K562 (cell line): ENCODE data around the gene SRP54. TPM values are rescaled to one million over a fixed set of nuclear protein-coding genes. Genes with fewer than 3 reads are reported as not detected.

ENCODE experiments used
- ATAC-seq: fragments of 200-7000 bp; cut with Tn5 transposase; 3 replicates; pipeline ENCODE4 v1.9.1; 2020; ENCODE audit warnings: moderate library complexity
- BruUV-seq: library from RNA; stranded (reverse); fragments of 400-500 nt; replicated peaks from 2 replicates; lab custom pipeline; 2021; lab: Mats Ljungman, UMichigan
- CTCF ChIA-PET: fragments of 300-600 bp; formaldehyde crosslinking; extraction: SDS; loops from one replicate; lab custom pipeline; 2021; ENCODE audit warnings: low intra/inter-chr PET ratio; lab: Yijun Ruan, JAX
- POLR2A ChIA-PET: fragments of 300-600, 350-650 bp; sonication (Branson Sonifier 250); formaldehyde crosslinking; extraction: SDS; loops from one replicate; lab custom pipeline; 2021; ENCODE audit warnings: antibody characterized with exemption, inconsistent platforms; lab: Yijun Ruan, JAX
- DNase-seq, 4 experiments: peaks; one replicate each; pipeline versions ENCODE4 v3.0.0 to v3.0.0-alpha.2; 2011 to 2018; ENCODE audit warnings: low spot score in 3 of 4, mixed read lengths in 3 of 4; ENCODE audit errors: extremely low read depth in 1 of 4
- FAIRE-seq: peaks from 2 replicates; lab custom pipeline; 2011; peaks lifted over from hg19 to GRCh38; lab: Jason Lieb, UNC
- H2AFZ ChIP-seq: 2 replicates; pipeline ENCODE4 v1.6.0; 2011; ENCODE audit warnings: low read depth, low read length, control low read depth, inconsistent platforms
- H3K27ac ChIP-seq: fragments of 200-600 bp; 3 replicates; pipeline ENCODE4 v1.8.0; 2011; ENCODE audit warnings: low read depth, mild to moderate bottlenecking, control low read depth, inconsistent platforms, low read length, moderate library complexity, mixed read lengths; ENCODE audit errors: extremely low read depth
- H3K27me3 ChIP-seq, 2 experiments: fragments of 300-600 bp in 1 of 2; 2 replicates in 1 of 2; 3 replicates in 1 of 2; pipeline versions ENCODE4 v1.6.0 to v1.8.0; 2011; ENCODE audit warnings: inconsistent platforms in 2 of 2, low read length in 2 of 2, mild to moderate bottlenecking in 1 of 2, mixed read lengths in 1 of 2, moderate library complexity in 1 of 2; ENCODE audit not compliant: control insufficient read depth in 2 of 2, insufficient read depth in 2 of 2
- H3K36me3 ChIP-seq: fragments of 300-600 bp; 3 replicates; pipeline ENCODE4 v1.8.0; 2011; ENCODE audit warnings: mild to moderate bottlenecking, low read length, inconsistent platforms; ENCODE audit not compliant: control insufficient read depth, insufficient read depth
- H3K4me1 ChIP-seq, 2 experiments: fragments of 200-600 bp in 1 of 2; replicated peaks in 1 of 2; 2 replicates in 1 of 2; 3 replicates in 1 of 2; pipeline versions ENCODE4 v1.5.1 to v1.8.0; 2011; ENCODE audit warnings: inconsistent platforms in 2 of 2, low read length in 2 of 2, mild to moderate bottlenecking in 1 of 2, mixed read lengths in 1 of 2, moderate library complexity in 1 of 2; ENCODE audit not compliant: control insufficient read depth in 2 of 2, insufficient read depth in 2 of 2
- H3K4me2 ChIP-seq: 2 replicates; pipeline ENCODE4 v1.6.1; 2011; ENCODE audit warnings: low read length, control low read depth, inconsistent platforms, mixed read lengths; ENCODE audit not compliant: insufficient read depth
- H3K4me3 ChIP-seq: fragments of 200-600 bp; sonication (generic), shearing (Covaris generic); 2 replicates; pipeline ENCODE4 v1.5.1; 2016; ENCODE audit warnings: control low read depth, inconsistent platforms
- H3K79me2 ChIP-seq: fragments of 200-600 bp; 3 replicates; pipeline ENCODE4 v1.8.0; 2011; ENCODE audit warnings: low read length, inconsistent platforms; ENCODE audit not compliant: control insufficient read depth, insufficient read depth
- H3K9ac ChIP-seq, 2 experiments: 2 replicates each; pipeline versions ENCODE4 v1.6.0 to v1.6.1; 2011; ENCODE audit warnings: low read depth in 2 of 2, low read length in 2 of 2, control low read depth in 1 of 2, inconsistent platforms in 1 of 2, mild to moderate bottlenecking in 1 of 2, mixed read lengths in 1 of 2; ENCODE audit not compliant: insufficient read depth in 1 of 2
- H3K9me1 ChIP-seq: one replicate; pipeline ENCODE4 v1.6.0; 2011; ENCODE audit warnings: inconsistent platforms, mild to moderate bottlenecking, low read length, moderate library complexity; ENCODE audit not compliant: control insufficient read depth, insufficient read depth
- H3K9me3 ChIP-seq: replicated peaks from 2 replicates; pipeline ENCODE4 v1.5.1; 2011; ENCODE audit warnings: low read depth, low read length, inconsistent platforms; ENCODE audit not compliant: control insufficient read depth, insufficient read depth
- H4K20me1 ChIP-seq: replicated peaks from 2 replicates; pipeline ENCODE4 v1.6.1; 2011; ENCODE audit warnings: low read length, inconsistent platforms, mixed read lengths; ENCODE audit not compliant: control insufficient read depth, insufficient read depth
- CEBPB ChIP-seq: fragments of 450-650 bp; IDR thresholded peaks from 2 replicates; pipeline ENCODE4 v1.6.1; 2016; ENCODE audit warnings: missing genetic modification characterization, missing compliant biosample characterization
- CEBPG ChIP-seq, 3 experiments: fragments of 200-800 bp in 1 of 3; sonication (Bioruptor generic) in 1 of 3; sonication (generic) in 1 of 3; formaldehyde crosslinking in 1 of 3; IDR thresholded peaks in 2 of 3; conservative IDR thresholded peaks in 1 of 3; 2 replicates each; pipeline versions ENCODE4 v1.6.1 to v1.8.0; 2016 to 2022; ENCODE audit warnings: missing compliant biosample characterization in 2 of 3, missing genetic modification characterization in 2 of 3, mild to moderate bottlenecking in 1 of 3, missing genetic modification reagents in 1 of 3
- NCOA4 ChIP-seq: fragments of 450-650 bp; IDR thresholded peaks from 2 replicates; pipeline ENCODE4 v1.6.1; 2018; ENCODE audit warnings: mild to moderate bottlenecking; ENCODE audit not compliant: partially characterized antibody
- POLR3G ChIP-seq: IDR thresholded peaks from 2 replicates; pipeline ENCODE4 v1.6.1; 2011; ENCODE audit not compliant: insufficient read length, insufficient replicate concordance; ENCODE audit errors: extremely low read depth
- TAL1 ChIP-seq: fragments of 450-650 bp; IDR thresholded peaks from 2 replicates; pipeline ENCODE4 v1.6.1; 2016; ENCODE audit warnings: mild to moderate bottlenecking
- TGIF2 ChIP-seq: sonication (generic); formaldehyde crosslinking; IDR thresholded peaks from 2 replicates; pipeline ENCODE4 v1.8.1; 2022; ENCODE audit warnings: mild to moderate bottlenecking, missing genetic modification reagents, moderate library complexity
- XRCC3 ChIP-seq: fragments of 450-650 bp; IDR thresholded peaks from 2 replicates; pipeline ENCODE4 v1.6.1; 2017; ENCODE audit warnings: mild to moderate bottlenecking, moderate library complexity
- ZBTB1 ChIP-seq: sonication (generic); formaldehyde crosslinking; IDR thresholded peaks from 2 replicates; pipeline ENCODE4 v1.8.1; 2023; ENCODE audit warnings: missing genetic modification reagents, low read depth, mild to moderate bottlenecking, borderline replicate concordance
- ZNF224 ChIP-seq: sonication (generic); formaldehyde crosslinking; IDR thresholded peaks from 2 replicates; pipeline ENCODE4 v1.8.0; 2022; ENCODE audit warnings: mild to moderate bottlenecking, missing genetic modification reagents
- ZNF583 ChIP-seq: fragments of 250-450 bp; sonication (Bioruptor Pico); IDR thresholded peaks from 2 replicates; pipeline ENCODE4 v1.4.0; 2020
- ZNF699 ChIP-seq: fragments of 250-450 bp; sonication (Bioruptor Pico); IDR thresholded peaks from 2 replicates; pipeline ENCODE4 v1.8.0; 2021; ENCODE audit warnings: mild to moderate bottlenecking, moderate library complexity; ENCODE audit not compliant: insufficient replicate concordance
- ZSCAN32 ChIP-seq: fragments of 450-650 bp; formaldehyde crosslinking; IDR thresholded peaks from 2 replicates; pipeline ENCODE4 v1.4.0; 2020; ENCODE audit warnings: mild to moderate bottlenecking, moderate library complexity
- WGBS: fragments of 100-300 bp; shearing (Covaris generic); methylation state at CpG from one replicate; pipeline ENCODE4 v1.1.6; 2016; ENCODE audit warnings: low coverage, mixed read lengths; ENCODE audit not compliant: insufficient coverage; ENCODE audit errors: missing lambda C conversion rate; 5-methylcytosine and 5-hydroxymethylcytosine counted together
- in situ Hi-C: fragments of 300-500 bp; cut with MboI; formaldehyde crosslinking; loops from 4 replicates; pipeline ENCODE4 v1.15.0; 2018; ENCODE audit warnings: inconsistent platforms, mixed read lengths
- intact Hi-C: fragments of 100-400 bp; cut with micrococcal nuclease; formaldehyde crosslinking; loops from 2 replicates; pipeline ENCODE4 v1.14.2; 2022
- polyA plus RNA-seq, 8 experiments: library from polyadenylated mRNA; depleted of rRNA in 4 of 8; stranded (reverse) in 5 of 8; unstranded in 3 of 8; fragments of >200 nt; fragmentation: Nextera tagmentation in 2 of 8; fragmentation: Illumina TruSeq in 1 of 8; extraction: Ambion mirVana in 2 of 8; extraction: Trizol in 1 of 8; gene quantifications; 2 replicates each; pipeline versions ENCODE4 v1.2.1 to v1.2.3, GENCODE V29; 2011 to 2014; ENCODE audit warnings: inconsistent platforms in 1 of 8, missing spikeins in 1 of 8
- total RNA-seq, 7 experiments: library from RNA; depleted of rRNA in 6 of 7; stranded (reverse); fragments of >200 nt in 6 of 7; fragmentation: Illumina TruSeq in 2 of 7; extraction: Trizol in 2 of 7; gene quantifications; 2 replicates each; pipeline versions ENCODE4 v1.2.1 to v1.2.3, GENCODE V29; 2011 to 2021; ENCODE audit warnings: low replicate concordance in 1 of 7
- TF ChIP-seq, protein P1 (sequence below): fragments of 250-450 bp; sonication (Bioruptor Pico); IDR thresholded peaks from 2 replicates; pipeline ENCODE4 v1.8.0; 2021; ENCODE audit warnings: mild to moderate bottlenecking, moderate library complexity
- TF ChIP-seq, protein P2 (sequence below): fragments of 250-450 bp; sonication (Bioruptor Pico); IDR thresholded peaks from 2 replicates; pipeline ENCODE4 v1.8.0; 2022; ENCODE audit warnings: moderate library complexity, mild to moderate bottlenecking, inconsistent platforms
- TF ChIP-seq, protein P3 (sequence below): fragments of 450-650 bp; IDR thresholded peaks from 2 replicates; pipeline ENCODE4 v1.6.1; 2017; ENCODE audit warnings: mild to moderate bottlenecking, moderate library complexity

The SRP54 gene
- total and polyA plus RNA-seq, 9 of the 15 experiments (the other 6 are each of a cell fraction or from before 2014, with no cell fraction given) = 28.6 to 69.8 (median 51.7) TPM

DNA sequence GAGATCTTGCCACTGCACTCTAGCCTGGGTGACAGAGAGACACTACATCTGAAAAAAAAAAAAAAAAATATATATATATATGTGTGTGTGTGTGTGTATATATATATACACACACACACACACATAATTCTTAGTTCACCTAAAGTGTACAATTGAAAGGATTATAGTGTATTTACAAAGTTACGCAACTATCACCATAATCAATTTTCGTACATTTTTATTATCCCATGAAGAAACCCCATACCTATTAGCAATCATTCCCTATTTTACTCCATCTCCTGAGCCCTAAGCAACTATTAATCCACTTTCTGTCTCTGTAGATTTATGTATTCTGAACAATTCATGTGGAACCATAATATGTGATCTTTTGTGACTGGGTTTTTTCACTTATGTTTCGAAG is 4.4 kb downstream of the SRP54 start:
- no peak for ATAC-seq
- POLR2A ChIA-PET = no interaction called here
- Histone ChIP-seq H3K36me3 (no peaks in the 10 kb centered on the region), H3K4me1 (peaks cover 0 to 4% of the 10 kb centered on the region in 2 experiments; a peak in 3 of 5 replicates), H3K27me3 (no peaks in the 10 kb centered on the region), H4K20me1 (no peaks in the 10 kb centered on the region)
- 98% methylated on average over 3 of the region's 3 CpGs for WGBS
- no peak for FAIRE-seq
- no TSS peak for BruUV-seq
- CTCF ChIA-PET = no interaction called here
- TF ChIP-seq, protein P1, sequence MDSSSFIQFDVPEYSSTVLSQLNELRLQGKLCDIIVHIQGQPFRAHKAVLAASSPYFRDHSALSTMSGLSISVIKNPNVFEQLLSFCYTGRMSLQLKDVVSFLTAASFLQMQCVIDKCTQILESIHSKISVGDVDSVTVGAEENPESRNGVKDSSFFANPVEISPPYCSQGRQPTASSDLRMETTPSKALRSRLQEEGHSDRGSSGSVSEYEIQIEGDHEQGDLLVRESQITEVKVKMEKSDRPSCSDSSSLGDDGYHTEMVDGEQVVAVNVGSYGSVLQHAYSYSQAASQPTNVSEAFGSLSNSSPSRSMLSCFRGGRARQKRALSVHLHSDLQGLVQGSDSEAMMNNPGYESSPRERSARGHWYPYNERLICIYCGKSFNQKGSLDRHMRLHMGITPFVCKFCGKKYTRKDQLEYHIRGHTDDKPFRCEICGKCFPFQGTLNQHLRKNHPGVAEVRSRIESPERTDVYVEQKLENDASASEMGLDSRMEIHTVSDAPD (CRISPR knock-in tag) = no peak
- TF ChIP-seq ZNF224 (CRISPR knock-in tag) (no peak), TAL1 (no peak), ZSCAN32 (CRISPR knock-in tag) (no peak), ZNF699 (CRISPR knock-in tag) (no peak), XRCC3 (no peak), CEBPG (CRISPR knock-in tag; IDR thresholded peaks at IDR 0.05) (no peak), CEBPG (tag; conservative IDR thresholded peaks at IDR 0.05 in 1 of 2, IDR thresholded peaks at IDR 0.05 in 1 of 2) (0 out of 4 replicates have a peak, but pooled peaks of 1 of the 2 experiments have one; percentile 34), POLR3G (no peak), ZBTB1 (no peak), TGIF2 (no peak), CEBPB (tag) (0 out of 2 replicates have a peak, but pooled peaks have one; percentile 27), NCOA4 (no peak), ZNF583 (no peak)
- TF ChIP-seq, protein P2, sequence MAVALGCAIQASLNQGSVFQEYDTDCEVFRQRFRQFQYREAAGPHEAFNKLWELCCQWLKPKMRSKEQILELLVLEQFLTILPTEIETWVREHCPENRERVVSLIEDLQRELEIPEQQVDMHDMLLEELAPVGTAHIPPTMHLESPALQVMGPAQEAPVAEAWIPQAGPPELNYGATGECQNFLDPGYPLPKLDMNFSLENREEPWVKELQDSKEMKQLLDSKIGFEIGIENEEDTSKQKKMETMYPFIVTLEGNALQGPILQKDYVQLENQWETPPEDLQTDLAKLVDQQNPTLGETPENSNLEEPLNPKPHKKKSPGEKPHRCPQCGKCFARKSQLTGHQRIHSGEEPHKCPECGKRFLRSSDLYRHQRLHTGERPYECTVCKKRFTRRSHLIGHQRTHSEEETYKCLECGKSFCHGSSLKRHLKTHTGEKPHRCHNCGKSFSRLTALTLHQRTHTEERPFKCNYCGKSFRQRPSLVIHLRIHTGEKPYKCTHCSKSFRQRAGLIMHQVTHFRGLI = no peak
- TF ChIP-seq, protein P3, sequence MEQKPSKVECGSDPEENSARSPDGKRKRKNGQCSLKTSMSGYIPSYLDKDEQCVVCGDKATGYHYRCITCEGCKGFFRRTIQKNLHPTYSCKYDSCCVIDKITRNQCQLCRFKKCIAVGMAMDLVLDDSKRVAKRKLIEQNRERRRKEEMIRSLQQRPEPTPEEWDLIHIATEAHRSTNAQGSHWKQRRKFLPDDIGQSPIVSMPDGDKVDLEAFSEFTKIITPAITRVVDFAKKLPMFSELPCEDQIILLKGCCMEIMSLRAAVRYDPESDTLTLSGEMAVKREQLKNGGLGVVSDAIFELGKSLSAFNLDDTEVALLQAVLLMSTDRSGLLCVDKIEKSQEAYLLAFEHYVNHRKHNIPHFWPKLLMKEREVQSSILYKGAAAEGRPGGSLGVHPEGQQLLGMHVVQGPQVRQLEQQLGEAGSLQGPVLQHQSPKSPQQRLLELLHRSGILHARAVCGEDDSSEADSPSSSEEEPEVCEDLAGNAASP = no peak
- TF ChIP-seq, all 486 proteins: peak for 2
- Histone ChIP-seq H2AFZ (no peak overlapping the region), H3K9me1 (no peaks in the 10 kb centered on the region), H3K9ac (no peak overlapping the region), H3K4me3 (no peak overlapping the region), H3K79me2 (peaks cover 88% of the 10 kb centered on the region), H3K9me3 (no peaks in the 10 kb centered on the region), H3K4me2 (no peak overlapping the region), H3K27ac (no peak overlapping the region)
- DNase-seq = no peak
- in situ Hi-C loops (no loop called here), intact Hi-C loops (loop anchor here (10.0 kb wide), 1 partner anchor 428 kb away; no protein-coding TSS in a partner anchor)
